Measurements from ENCODE around the gene FAM81A. TPM values are rescaled to one million over a fixed set of nuclear protein-coding genes. Genes with fewer than 3 reads are reported as not detected.
A peak's percentile ranks its signal among the peaks of the same experiment; 100 is the strongest.

The FAM81A gene
- total RNA-seq, 6 experiments from 2014 or later: 0.18 TPM; not detected in 5

- Histone ChIP-seq H3K9me3 (no peaks in the 10 kb centered on the region), H3K27me3 (no peaks in the 10 kb centered on the region), H3K27ac (no peak overlapping the region), H3K36me3 (no peaks in the 10 kb centered on the region), H3K4me3 (no peak overlapping the region), H3K4me1 (peaks cover 0 to 15% (median 0%) of the 10 kb centered on the region in 4 donors)
- TF ChIP-seq POLR2A (IDR thresholded peaks at IDR 0.05): no peak
- TF ChIP-seq, protein P1, sequence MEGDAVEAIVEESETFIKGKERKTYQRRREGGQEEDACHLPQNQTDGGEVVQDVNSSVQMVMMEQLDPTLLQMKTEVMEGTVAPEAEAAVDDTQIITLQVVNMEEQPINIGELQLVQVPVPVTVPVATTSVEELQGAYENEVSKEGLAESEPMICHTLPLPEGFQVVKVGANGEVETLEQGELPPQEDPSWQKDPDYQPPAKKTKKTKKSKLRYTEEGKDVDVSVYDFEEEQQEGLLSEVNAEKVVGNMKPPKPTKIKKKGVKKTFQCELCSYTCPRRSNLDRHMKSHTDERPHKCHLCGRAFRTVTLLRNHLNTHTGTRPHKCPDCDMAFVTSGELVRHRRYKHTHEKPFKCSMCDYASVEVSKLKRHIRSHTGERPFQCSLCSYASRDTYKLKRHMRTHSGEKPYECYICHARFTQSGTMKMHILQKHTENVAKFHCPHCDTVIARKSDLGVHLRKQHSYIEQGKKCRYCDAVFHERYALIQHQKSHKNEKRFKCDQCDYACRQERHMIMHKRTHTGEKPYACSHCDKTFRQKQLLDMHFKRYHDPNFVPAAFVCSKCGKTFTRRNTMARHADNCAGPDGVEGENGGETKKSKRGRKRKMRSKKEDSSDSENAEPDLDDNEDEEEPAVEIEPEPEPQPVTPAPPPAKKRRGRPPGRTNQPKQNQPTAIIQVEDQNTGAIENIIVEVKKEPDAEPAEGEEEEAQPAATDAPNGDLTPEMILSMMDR (IDR thresholded peaks at IDR 0.05): no peak
- no peak for DNase-seq
- WGBS (ENCODE audit: insufficient coverage, low coverage, low lambda C conversion rate, missing lambda C conversion rate): 50% methylated on average over 3 of the region's 3 CpGs
- peak in 1 of 4 donors; percentile 35 for ATAC-seq
- intact Hi-C loops (cut with DNase I): no loop called here
These were observed 31.5 kb upstream of the FAM81A start for GRCh38 chr15:59406446-59406845.

DNA sequence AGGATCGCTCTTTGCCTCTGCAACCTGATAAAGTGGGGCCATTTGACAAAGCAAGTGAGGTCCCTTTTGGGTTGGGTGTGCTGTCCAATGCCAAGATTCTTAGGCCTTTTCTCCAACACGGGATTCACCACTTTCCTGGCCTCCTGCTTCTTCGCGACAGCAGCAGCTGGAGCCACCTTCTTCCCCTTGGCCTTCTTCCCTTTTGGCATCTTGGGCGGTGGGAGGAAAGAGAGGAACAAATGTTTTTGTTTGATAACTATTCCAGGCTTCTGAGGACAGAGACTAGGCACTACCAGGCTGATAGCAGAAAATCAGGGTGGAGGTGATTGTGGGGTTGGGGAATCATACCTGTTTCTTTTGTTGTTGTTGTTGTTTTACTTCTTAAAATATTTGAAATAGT is 30.0 kb upstream of the FAM81A start:
- no peak for ATAC-seq
- Histone ChIP-seq H3K27ac (no peak overlapping the region), H3K4me1 (peaks cover 0 to 9% (median 0%) of the 10 kb centered on the region in 4 donors), H3K27me3 (no peaks in the 10 kb centered on the region), H3K9me3 (no peaks in the 10 kb centered on the region), H3K36me3 (no peaks in the 10 kb centered on the region), H3K4me3 (no peak overlapping the region)
- no peak for TF ChIP-seq POLR2A (IDR thresholded peaks at IDR 0.05)
- TF ChIP-seq, protein P1 (IDR thresholded peaks at IDR 0.05): no peak
- WGBS (ENCODE audit: insufficient coverage, low coverage, low lambda C conversion rate, missing lambda C conversion rate): 59% methylated on average over 4 of the region's 5 CpGs
- intact Hi-C loops (cut with DNase I): no loop called here
- no peak for DNase-seq

- DNase-seq (no peak), ATAC-seq (peak; percentile 72 to 86 (median 78))
- H3K4me1 ChIP-seq: peaks cover 0 to 9% (median 0%) of the 10 kb centered on the region in 4 donors
- 8% methylated on average over 2 of the region's 2 CpGs for WGBS (ENCODE audit: insufficient coverage, low coverage, low lambda C conversion rate, missing lambda C conversion rate)
- no peaks in the 10 kb centered on the region for H3K36me3 ChIP-seq
- H3K27ac ChIP-seq: no peak overlapping the region
- H3K4me3 ChIP-seq: peak overlapping the region in 2 of 3 donors; percentile 6 to 19
- TF ChIP-seq, protein P1 (IDR thresholded peaks at IDR 0.05): no peak
- TF ChIP-seq POLR2A (IDR thresholded peaks at IDR 0.05): no peak
- no peaks in the 10 kb centered on the region for H3K27me3 ChIP-seq
- H3K9me3 ChIP-seq: no peaks in the 10 kb centered on the region
- intact Hi-C loops (cut with DNase I): no loop called here
These were observed 27.5 kb upstream of the FAM81A start for GRCh38 chr15:59410391-59410896.

- Histone ChIP-seq H3K4me1 (peaks cover 0 to 9% (median 0%) of the 10 kb centered on the region in 4 donors), H3K4me3 (no peak overlapping the region), H3K36me3 (no peaks in the 10 kb centered on the region), H3K9me3 (no peaks in the 10 kb centered on the region), H3K27ac (no peak overlapping the region), H3K27me3 (no peaks in the 10 kb centered on the region)
- no peak for ATAC-seq
- intact Hi-C loops (cut with DNase I): no loop called here
- no peak for TF ChIP-seq POLR2A (IDR thresholded peaks at IDR 0.05)
- TF ChIP-seq, protein P1 (IDR thresholded peaks at IDR 0.05): no peak
- WGBS (ENCODE audit: insufficient coverage, low coverage, low lambda C conversion rate, missing lambda C conversion rate): 67% methylated on average over 2 of the region's 2 CpGs
- no peak for DNase-seq
These were observed 24.4 kb upstream of the FAM81A start for GRCh38 chr15:59413577-59413976.

GRCh38 chr15:59416816-59417215 is 21.2 kb upstream of the FAM81A start:
- intact Hi-C loops (cut with DNase I): no loop called here
- WGBS (ENCODE audit: insufficient coverage, low coverage, low lambda C conversion rate, missing lambda C conversion rate): 75% methylated on average over 4 of the region's 4 CpGs

More at GRCh38 chr15:59416816-59417215, 21.2 kb upstream of the FAM81A start:
- no peak overlapping the region for H3K4me3 ChIP-seq
- H3K4me1 ChIP-seq: no peaks in the 10 kb centered on the region
- no peak for TF ChIP-seq POLR2A (IDR thresholded peaks at IDR 0.05)
- TF ChIP-seq, protein P1 (IDR thresholded peaks at IDR 0.05): no peak
- H3K27me3 ChIP-seq: no peaks in the 10 kb centered on the region
- no peak for ATAC-seq
- no peak overlapping the region for H3K27ac ChIP-seq
- DNase-seq: no peak
- H3K36me3 ChIP-seq: no peaks in the 10 kb centered on the region
- H3K9me3 ChIP-seq: no peaks in the 10 kb centered on the region
